Skeletal muscle satellite cell (primary cell): ENCODE measurements around the gene HHEX.

Experiments
- H3K27me3 ChIP-seq: 2 replicates; pipeline ENCODE4 v1.7.0; 2013; ENCODE audit warnings: low read length; ENCODE audit not compliant: control insufficient read depth, insufficient read depth
- H3K36me3 ChIP-seq: 2 replicates; pipeline ENCODE4 v1.7.0; 2013; ENCODE audit warnings: mild to moderate bottlenecking, control low read depth, low read length; ENCODE audit not compliant: insufficient read depth
- H3K4me1 ChIP-seq: 2 replicates; pipeline ENCODE4 v1.7.0; 2013; ENCODE audit warnings: low read length; ENCODE audit not compliant: control insufficient read depth, insufficient read depth
- H3K4me2 ChIP-seq: 2 replicates; pipeline ENCODE4 v1.7.0; 2013; ENCODE audit warnings: mild to moderate bottlenecking, low read length
- H3K4me3 ChIP-seq: 2 replicates; pipeline ENCODE4 v1.7.0; 2013; ENCODE audit warnings: low read length
- H3K9ac ChIP-seq: 2 replicates; pipeline ENCODE4 v1.7.0; 2013; ENCODE audit warnings: mild to moderate bottlenecking, low read depth, low read length, moderate library complexity
- H3K9me3 ChIP-seq: replicated peaks from 2 replicates; pipeline ENCODE4 v1.7.0; 2013; ENCODE audit warnings: mild to moderate bottlenecking, control low read depth, low read length

The HHEX gene

DNA sequence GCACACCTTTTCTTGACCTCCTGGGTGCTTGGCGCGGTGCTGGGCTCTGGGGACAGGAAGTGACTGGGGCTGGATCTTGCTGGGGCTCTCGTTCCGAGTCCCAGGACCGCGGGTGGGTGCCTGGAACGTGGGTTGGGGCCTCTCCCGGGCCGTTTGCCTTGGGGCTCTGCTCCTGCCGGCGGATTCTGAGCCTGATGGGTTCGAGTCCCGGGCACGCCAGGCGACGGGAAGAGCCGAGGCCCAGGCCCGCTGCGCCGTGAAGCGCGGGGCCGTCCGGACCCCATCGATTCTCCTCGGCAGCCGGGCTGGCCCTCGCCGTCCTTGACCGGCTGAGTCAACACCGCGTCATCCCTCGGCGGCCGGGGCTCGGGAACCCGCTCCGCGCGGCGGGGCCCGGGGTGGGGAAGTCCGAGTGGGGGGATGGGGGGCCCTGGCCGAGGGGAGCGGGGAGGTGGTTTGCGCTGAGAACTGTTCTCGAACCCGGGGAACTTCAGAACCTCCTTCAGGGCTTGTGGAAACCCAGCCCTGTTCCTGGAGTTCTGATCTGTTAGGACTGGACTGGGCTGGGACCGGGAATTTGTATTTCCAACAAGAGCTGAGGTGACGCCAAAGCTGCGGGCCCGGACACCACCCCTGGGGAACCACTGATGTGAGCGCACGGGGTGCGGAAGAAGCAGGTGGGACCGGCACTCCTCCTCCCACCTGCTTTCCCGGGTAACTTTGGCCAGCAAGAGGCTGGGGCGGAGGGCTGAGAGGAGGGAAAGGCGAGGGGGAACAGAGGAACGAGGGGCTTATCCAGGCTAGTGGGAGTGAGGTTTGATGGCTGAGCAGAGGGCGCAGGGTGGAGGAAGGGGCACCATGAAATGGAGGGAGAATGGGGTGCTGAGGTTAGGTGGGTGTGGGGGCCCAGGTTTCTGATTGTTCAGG, 6.2 kb downstream of the HHEX start:
- H3K9me3 ChIP-seq: no peaks in the 10 kb centered on the region
- peaks cover 22% of the 10 kb centered on the region for H3K4me1 ChIP-seq
- peaks cover 16% of the 10 kb centered on the region for H3K27me3 ChIP-seq
- H3K4me2 ChIP-seq: peak overlapping the region; percentile 81
- peak overlapping the region; percentile 69 for H3K4me3 ChIP-seq
- peak overlapping the region; percentile 66 for H3K9ac ChIP-seq
- H3K36me3 ChIP-seq: no peaks in the 10 kb centered on the region

DNA sequence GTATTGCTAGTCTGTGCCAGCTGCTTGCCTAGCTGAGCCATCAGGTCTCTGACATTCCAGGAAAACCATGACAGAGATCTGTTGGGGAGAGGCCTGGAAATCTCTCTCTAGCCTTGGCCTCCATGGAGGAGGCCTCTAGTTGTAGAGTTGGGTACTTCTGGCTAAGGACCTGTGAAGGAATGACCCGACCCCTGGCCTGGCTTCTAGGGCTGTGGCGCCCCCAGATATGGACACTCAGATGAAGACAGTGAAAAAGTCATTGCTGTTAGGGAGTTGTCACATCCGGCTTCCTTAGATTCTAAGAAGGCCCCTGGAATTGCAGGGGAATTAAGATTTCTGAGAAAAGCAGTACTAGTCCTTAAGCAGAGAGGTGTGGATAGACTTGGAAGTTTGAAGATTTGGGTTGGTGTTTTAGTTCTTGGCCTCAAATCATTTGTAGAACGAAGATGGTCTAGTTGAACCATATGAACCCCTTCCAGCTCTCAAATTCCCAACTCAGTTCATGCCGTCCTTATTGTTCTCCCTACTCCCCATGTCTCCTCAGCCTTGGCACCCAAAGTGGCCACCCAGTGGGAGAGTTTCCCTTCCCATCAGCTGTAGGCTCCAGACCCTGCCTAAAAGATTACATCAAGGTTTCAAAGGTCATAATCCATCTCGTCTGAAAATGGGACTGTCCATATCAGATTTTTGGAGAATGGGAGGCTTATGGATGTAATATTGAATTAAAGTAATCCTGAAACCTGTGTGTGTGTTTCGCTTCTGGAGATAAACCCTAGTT, 7.0 kb downstream of the HHEX start:
- H3K9me3 ChIP-seq: no peaks in the 10 kb centered on the region
- H3K36me3 ChIP-seq: no peaks in the 10 kb centered on the region
- peaks cover 22% of the 10 kb centered on the region for H3K4me1 ChIP-seq
- peaks cover 15% of the 10 kb centered on the region for H3K27me3 ChIP-seq
- no peak overlapping the region for H3K4me2 ChIP-seq
- no peak overlapping the region for H3K4me3 ChIP-seq
- no peak overlapping the region for H3K9ac ChIP-seq

DNA sequence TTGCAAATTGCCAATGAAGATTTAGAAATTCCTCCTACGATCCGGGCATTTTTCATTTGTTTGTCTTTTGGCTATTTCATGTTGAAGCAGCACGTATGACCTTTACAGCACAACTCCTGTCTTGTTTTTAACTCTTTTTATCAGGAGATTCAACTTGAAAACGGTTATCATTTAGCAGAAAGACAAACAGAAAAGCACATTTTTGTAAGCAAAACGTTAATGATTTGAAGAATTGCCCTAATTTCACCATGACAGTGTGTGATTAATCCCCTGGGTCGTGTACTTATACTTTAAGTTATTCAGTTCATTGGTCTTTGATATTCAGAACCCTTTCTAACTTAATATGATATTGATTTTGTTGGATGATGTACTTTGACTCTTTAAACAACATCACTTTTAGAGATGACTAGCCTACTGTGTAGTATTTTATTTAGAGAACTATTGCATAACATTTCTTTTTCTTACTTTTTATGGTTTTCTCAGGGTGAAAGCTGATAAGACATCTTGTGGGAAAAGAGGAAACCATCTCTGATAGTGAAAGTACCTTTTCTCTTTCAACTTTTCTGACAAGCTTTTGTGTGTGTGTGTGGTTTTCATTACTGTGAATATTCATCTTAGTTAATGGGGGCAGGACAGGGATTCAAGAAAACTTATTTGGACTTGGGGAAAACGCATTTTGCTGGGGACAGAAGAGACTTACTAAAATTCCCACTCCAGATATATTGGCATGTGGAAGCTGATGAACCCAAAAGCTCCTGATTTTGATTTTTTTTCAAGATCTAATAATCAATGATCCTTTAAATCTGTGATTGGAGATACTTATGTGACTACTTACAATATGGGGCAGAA, 8.1 kb downstream of the HHEX start:
- peaks cover 6% of the 10 kb centered on the region for H3K27me3 ChIP-seq
- no peak overlapping the region for H3K4me2 ChIP-seq
- peaks cover 22% of the 10 kb centered on the region for H3K4me1 ChIP-seq
- no peaks in the 10 kb centered on the region for H3K36me3 ChIP-seq
- H3K9ac ChIP-seq: no peak overlapping the region
- H3K9me3 ChIP-seq: no peaks in the 10 kb centered on the region
- no peak overlapping the region for H3K4me3 ChIP-seq

DNA sequence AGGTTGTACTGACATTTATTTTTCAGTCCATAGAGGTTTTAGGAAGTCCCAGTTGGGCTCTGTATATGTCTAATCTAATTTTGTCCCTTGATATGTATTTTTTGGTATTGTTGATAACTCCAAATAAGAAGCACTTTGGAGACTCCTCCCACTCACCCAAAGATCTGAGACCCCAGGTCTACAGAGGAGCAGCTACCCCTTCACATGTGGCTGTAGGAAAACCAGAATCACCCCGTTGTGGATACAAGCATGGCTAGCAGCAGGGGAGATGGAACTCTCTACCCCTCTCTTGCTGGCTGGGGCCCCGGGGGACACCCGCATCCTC, 9.4 kb downstream of the HHEX start:
- Histone ChIP-seq H3K9me3 (no peaks in the 10 kb centered on the region), H3K36me3 (no peaks in the 10 kb centered on the region), H3K4me3 (peak overlapping the region; percentile 73), H3K9ac (peak overlapping the region; percentile 56), H3K27me3 (peaks cover 4% of the 10 kb centered on the region), H3K4me2 (peak overlapping the region; percentile 85), H3K4me1 (peaks cover 22% of the 10 kb centered on the region)

- peak overlapping the region; percentile 85 for H3K4me2 ChIP-seq
- peaks cover 5% of the 10 kb centered on the region for H3K27me3 ChIP-seq
- peaks cover 22% of the 10 kb centered on the region for H3K4me1 ChIP-seq
- no peaks in the 10 kb centered on the region for H3K36me3 ChIP-seq
- no peaks in the 10 kb centered on the region for H3K9me3 ChIP-seq
- peak overlapping the region; percentile 56 for H3K9ac ChIP-seq
- H3K4me3 ChIP-seq: peak overlapping the region; percentile 73
Observed at GRCh38 chr10:92699518-92700381, 10.0 kb downstream of the HHEX start.

GRCh38 chr10:92702301-92702916, 12.7 kb downstream of the HHEX start:
- H3K4me2 ChIP-seq: no peak overlapping the region
- H3K9ac ChIP-seq: no peak overlapping the region
- no peaks in the 10 kb centered on the region for H3K9me3 ChIP-seq
- peaks cover 10% of the 10 kb centered on the region for H3K4me1 ChIP-seq
- H3K4me3 ChIP-seq: no peak overlapping the region
- H3K27me3 ChIP-seq: peaks cover 12% of the 10 kb centered on the region
- H3K36me3 ChIP-seq: no peaks in the 10 kb centered on the region

DNA sequence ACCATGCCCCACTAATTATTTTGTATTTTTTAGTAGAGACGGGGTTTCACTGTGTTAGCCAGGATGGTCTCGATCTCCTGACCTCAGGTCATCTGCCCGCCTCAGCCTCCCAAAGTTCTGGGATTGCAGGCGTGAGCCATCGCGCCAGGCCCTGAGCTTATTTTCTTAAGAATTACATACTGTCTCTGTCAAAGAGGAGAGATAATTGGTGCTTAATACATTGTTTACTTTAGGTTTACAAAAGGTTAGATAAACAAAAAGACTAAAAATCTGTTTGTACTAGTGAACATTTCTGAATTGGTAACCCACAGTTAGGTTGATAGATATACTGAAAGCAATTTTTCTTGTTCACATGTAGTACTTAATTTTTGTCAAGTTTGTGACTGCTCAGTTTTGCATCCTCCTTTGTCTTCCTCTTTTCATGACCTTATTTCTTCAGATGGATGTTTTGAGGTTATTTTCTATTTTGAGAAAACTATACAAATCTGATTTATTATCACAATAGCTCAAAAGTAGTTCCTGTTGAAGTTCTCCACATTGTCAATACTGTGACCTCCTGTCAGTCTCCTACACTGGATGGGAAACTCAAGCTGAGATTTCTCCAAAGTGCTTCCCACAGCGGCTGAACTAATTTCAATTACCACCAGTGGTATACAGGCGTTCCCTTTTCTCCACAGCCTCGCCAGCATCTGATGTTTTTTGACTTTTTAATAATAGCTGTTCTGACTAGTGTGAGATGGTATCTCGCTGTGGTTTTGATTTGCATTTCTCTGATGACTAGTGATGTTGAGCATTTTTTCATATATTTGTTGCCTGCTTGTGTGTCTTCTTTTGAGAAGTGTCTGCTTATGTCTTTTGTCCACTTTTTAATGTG, 22.5 kb downstream of the HHEX start:
- Histone ChIP-seq H3K36me3 (no peaks in the 10 kb centered on the region), H3K4me2 (no peak overlapping the region), H3K9ac (no peak overlapping the region), H3K4me1 (no peaks in the 10 kb centered on the region), H3K4me3 (no peak overlapping the region), H3K9me3 (no peaks in the 10 kb centered on the region), H3K27me3 (peaks cover 20% of the 10 kb centered on the region)

DNA sequence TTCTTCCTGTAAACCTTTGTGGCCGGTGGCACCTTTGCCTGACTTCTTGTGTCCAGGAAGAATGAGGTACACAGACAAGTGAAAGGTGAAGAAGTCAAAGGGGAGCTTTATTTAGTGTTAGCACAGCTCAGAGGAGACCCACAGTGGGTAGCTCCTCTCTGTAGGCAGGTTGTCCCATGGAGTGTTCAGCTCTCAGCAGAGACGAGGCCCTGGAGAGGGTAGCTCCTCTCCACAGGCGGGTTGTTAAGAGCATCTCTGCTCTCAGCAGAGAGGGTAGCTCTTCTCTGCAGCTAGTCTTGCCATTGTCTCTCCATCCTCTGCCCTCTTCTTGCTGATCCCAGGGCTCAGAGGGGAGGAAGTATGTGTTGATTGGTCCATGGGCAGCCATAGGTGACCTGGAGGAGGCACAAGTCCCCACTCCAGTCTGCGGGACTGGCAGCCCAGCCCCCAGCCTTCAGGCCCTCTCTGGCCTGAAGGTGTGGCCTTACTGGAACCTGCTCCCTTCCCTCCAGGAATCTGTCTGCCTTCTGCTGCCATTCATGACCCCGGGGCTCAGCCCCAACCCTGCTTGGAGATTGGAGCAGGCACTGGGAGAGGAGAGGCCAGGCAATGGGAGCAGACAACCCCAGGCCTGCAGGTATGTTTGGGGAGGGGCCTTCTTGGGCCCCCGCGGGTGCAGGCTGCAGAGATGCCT, 24.5 kb downstream of the HHEX start:
- Histone ChIP-seq H3K4me3 (no peak overlapping the region), H3K36me3 (no peaks in the 10 kb centered on the region), H3K9me3 (no peaks in the 10 kb centered on the region), H3K4me2 (no peak overlapping the region), H3K27me3 (peaks cover 25% of the 10 kb centered on the region), H3K4me1 (no peaks in the 10 kb centered on the region), H3K9ac (no peak overlapping the region)

DNA sequence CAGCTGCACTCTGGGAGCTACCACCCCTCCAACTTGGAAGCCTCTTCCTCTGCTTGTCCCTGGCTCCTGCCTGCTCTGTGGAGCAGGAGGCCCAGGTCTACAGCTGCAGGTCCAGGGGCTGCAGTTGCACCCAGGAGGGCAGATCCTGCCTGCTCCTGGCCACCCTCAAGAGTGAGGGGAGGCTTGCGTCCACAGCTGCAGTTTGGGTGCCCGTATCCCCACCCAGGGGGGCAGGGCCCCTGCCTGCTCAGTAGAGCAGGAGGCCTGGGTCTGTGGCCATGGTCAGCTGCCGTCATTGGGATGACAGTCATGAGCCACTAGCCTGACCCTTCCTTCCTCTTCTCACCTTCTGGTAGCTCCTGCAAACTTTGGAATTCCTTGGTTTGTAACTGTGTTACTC, 25.1 kb downstream of the HHEX start:
- Histone ChIP-seq H3K4me2 (no peak overlapping the region), H3K36me3 (no peaks in the 10 kb centered on the region)

More for the DNA sequence above, 25.1 kb downstream of the HHEX start:
- Histone ChIP-seq H3K27me3 (peaks cover 30% of the 10 kb centered on the region), H3K4me3 (no peak overlapping the region), H3K9me3 (no peaks in the 10 kb centered on the region), H3K4me1 (no peaks in the 10 kb centered on the region), H3K9ac (no peak overlapping the region)
